WTC11 (cell line): ENCODE data around the gene ZFP36L1. TPM values are rescaled to one million over a fixed set of nuclear protein-coding genes. Genes with fewer than 3 reads are reported as not detected.
A peak's percentile ranks its signal among the peaks of the same experiment; 100 is the strongest.

Source experiments
- ATAC-seq: fragments of 200-7000 bp; cut with Tn5 transposase; 2 replicates; pipeline ENCODE4 v1.10.0; 2021; ENCODE audit warnings: mild to moderate bottlenecking, moderate library complexity
- CTCF ChIA-PET: fragments of 300-600 bp; sonication (Branson Sonifier 250); formaldehyde crosslinking; loops from one replicate; lab custom pipeline; 2021; ENCODE audit warnings: antibody characterized with exemption; lab: Charles Lee
- POLR2A ChIA-PET: fragments of 350-600 bp; sonication (Branson Sonifier 250); formaldehyde crosslinking; loops from one replicate; lab custom pipeline; 2021; ENCODE audit warnings: antibody characterized with exemption; lab: Charles Lee
- DNase-seq: peaks from one replicate; pipeline ENCODE4 v3.0.0; 2021; ENCODE audit warnings: low spot score
- H3K27ac Mint-ChIP-seq: 2 replicates; pipeline ENCODE4 v1.8.0; 2021; ENCODE audit warnings: mixed read lengths
- H3K27me3 Mint-ChIP-seq: 2 replicates; pipeline ENCODE4 v1.8.0; 2021; ENCODE audit warnings: low read depth, mild to moderate bottlenecking, moderate library complexity, mixed read lengths
- H3K36me3 Mint-ChIP-seq: 2 replicates; pipeline ENCODE4 v1.8.0; 2021; ENCODE audit warnings: mixed read lengths
- H3K4me1 Mint-ChIP-seq: 2 replicates; pipeline ENCODE4 v1.8.0; 2022; ENCODE audit warnings: mixed read lengths
- H3K4me3 Mint-ChIP-seq: 2 replicates; pipeline ENCODE4 v1.8.0; 2021; ENCODE audit warnings: mild to moderate bottlenecking, moderate library complexity, mixed read lengths
- H3K9me3 Mint-ChIP-seq: 2 replicates; pipeline ENCODE4 v1.8.0; 2021; ENCODE audit warnings: mixed read lengths
- CBFB ChIP-seq: sonication (generic); formaldehyde crosslinking; IDR thresholded peaks from 2 replicates; pipeline ENCODE4 v1.8.1; 2022; ENCODE audit warnings: mild to moderate bottlenecking, low read depth, missing genetic modification reagents
- ETV6 ChIP-seq: sonication (generic); formaldehyde crosslinking; IDR thresholded peaks from 2 replicates; pipeline ENCODE4 v1.8.1; 2022; ENCODE audit warnings: mild to moderate bottlenecking, missing genetic modification reagents
- GABPB1 ChIP-seq: sonication (generic); formaldehyde crosslinking; IDR thresholded peaks from 2 replicates; pipeline ENCODE4 v1.8.1; 2023; ENCODE audit warnings: mild to moderate bottlenecking, missing genetic modification reagents
- GRHL2 ChIP-seq: fragments of 250-450 bp; sonication (Bioruptor Pico); IDR thresholded peaks from 2 replicates; pipeline ENCODE4 v1.8.0; 2022; ENCODE audit warnings: mild to moderate bottlenecking, moderate library complexity; ENCODE audit not compliant: insufficient replicate concordance, severe bottlenecking
- HMGA2 ChIP-seq: fragments of 250-450 bp; sonication (Bioruptor Pico); IDR thresholded peaks from 2 replicates; pipeline ENCODE4 v1.4.0; 2021; ENCODE audit warnings: mild to moderate bottlenecking, moderate library complexity
- HMGXB4 ChIP-seq: sonication (generic); formaldehyde crosslinking; IDR thresholded peaks from 2 replicates; pipeline ENCODE4 v1.8.1; 2023; ENCODE audit warnings: mild to moderate bottlenecking, moderate library complexity, missing genetic modification reagents
- IRF2 ChIP-seq: sonication (generic); formaldehyde crosslinking; IDR thresholded peaks from 2 replicates; pipeline ENCODE4 v1.8.0; 2022; ENCODE audit warnings: low read depth, missing genetic modification reagents, borderline replicate concordance
- JUN ChIP-seq: sonication (generic); formaldehyde crosslinking; IDR thresholded peaks from 2 replicates; pipeline ENCODE4 v1.8.0; 2023; ENCODE audit warnings: mild to moderate bottlenecking, missing genetic modification reagents
- NR1H2 ChIP-seq: sonication (generic); formaldehyde crosslinking; IDR thresholded peaks from 2 replicates; pipeline ENCODE4 v1.9.0; 2021; ENCODE audit warnings: mild to moderate bottlenecking, moderate library complexity, missing genetic modification reagents
- NR3C1 ChIP-seq: sonication (generic); formaldehyde crosslinking; conservative IDR thresholded peaks from 2 replicates; pipeline ENCODE4 v1.8.1; 2023; ENCODE audit warnings: low read depth, mild to moderate bottlenecking, missing genetic modification reagents
- OVOL2 ChIP-seq: fragments of 250-450 bp; sonication (Bioruptor Pico); IDR thresholded peaks from 2 replicates; pipeline ENCODE4 v1.9.0; 2021; ENCODE audit warnings: mild to moderate bottlenecking, borderline replicate concordance
- PRDM15 ChIP-seq: sonication (generic); formaldehyde crosslinking; IDR thresholded peaks from 2 replicates; pipeline ENCODE4 v1.8.0; 2022; ENCODE audit warnings: missing genetic modification reagents
- SMAD3 ChIP-seq: sonication (generic); formaldehyde crosslinking; IDR thresholded peaks from 2 replicates; pipeline ENCODE4 v1.8.0; 2022; ENCODE audit warnings: missing genetic modification reagents, mild to moderate bottlenecking, borderline replicate concordance
- USF2 ChIP-seq: sonication (generic); formaldehyde crosslinking; IDR thresholded peaks from 2 replicates; pipeline ENCODE4 v1.8.1; 2023; ENCODE audit warnings: mild to moderate bottlenecking, missing genetic modification reagents, moderate library complexity
- ZBTB43 ChIP-seq: sonication (generic); formaldehyde crosslinking; IDR thresholded peaks from 2 replicates; pipeline ENCODE4 v1.8.1; 2023; ENCODE audit warnings: mild to moderate bottlenecking, missing genetic modification reagents
- ZNF138 ChIP-seq: sonication (generic); formaldehyde crosslinking; conservative IDR thresholded peaks from 2 replicates; pipeline ENCODE4 v1.8.1; 2022; ENCODE audit warnings: mild to moderate bottlenecking, moderate library complexity, missing genetic modification reagents
- ZNF219 ChIP-seq: sonication (generic); formaldehyde crosslinking; IDR thresholded peaks from 2 replicates; pipeline ENCODE4 v1.8.0; 2023; ENCODE audit warnings: missing genetic modification reagents, mild to moderate bottlenecking, borderline replicate concordance
- ZNF423 ChIP-seq: fragments of 250-450 bp; sonication (Bioruptor Pico); IDR thresholded peaks from 2 replicates; pipeline ENCODE4 v2.1.2; 2022; ENCODE audit warnings: mild to moderate bottlenecking, moderate library complexity
- total RNA-seq: library from RNA; stranded (reverse); gene quantifications from 3 replicates; pipeline ENCODE4 v1.2.3, GENCODE V29; 2021
- TF ChIP-seq, protein P1 (sequence below): fragments of 250-450 bp; sonication (Bioruptor Pico); IDR thresholded peaks from 2 replicates; pipeline ENCODE4 v1.9.0; 2021; ENCODE audit warnings: moderate library complexity, mild to moderate bottlenecking, inconsistent platforms, borderline replicate concordance
- TF ChIP-seq, protein P2 (sequence below): fragments of 250-450 bp; sonication (Bioruptor Pico); IDR thresholded peaks from 2 replicates; pipeline ENCODE4 v1.9.0; 2021; ENCODE audit warnings: mild to moderate bottlenecking

Gene ZFP36L1
- total RNA-seq, 1 experiment from 2014 or later, result 132 TPM

DNA sequence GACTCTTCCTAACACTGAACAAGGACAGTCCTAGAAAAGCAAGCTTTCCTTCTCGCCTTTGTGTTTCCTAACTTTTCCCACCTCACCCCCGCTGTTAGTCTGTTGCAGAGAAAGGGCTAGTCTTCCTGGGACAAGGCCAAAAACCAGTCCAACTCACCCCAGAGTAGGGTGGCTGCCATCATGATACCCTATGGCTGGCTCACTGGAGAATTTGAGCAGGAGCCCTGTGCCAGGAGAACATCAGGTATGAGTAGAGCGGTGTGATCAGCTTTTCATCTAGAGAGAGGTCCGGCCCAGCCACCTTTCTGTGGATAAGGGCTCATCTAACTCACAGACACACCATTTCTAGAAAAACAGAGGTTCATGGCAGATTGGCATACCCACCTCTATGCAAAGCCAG lies 16.7 kb upstream of the ZFP36L1 start:
- CTCF ChIA-PET, result interaction anchor here (1.1 kb wide), 2 partner anchors 16 to 47 kb away, joined by 3 read pairs; partner anchors contain the start of gene ZFP36L1
- POLR2A ChIA-PET, result interaction anchor here (1.4 kb wide), 1 partner anchor 17 kb away, joined by 5 read pairs; the partner anchor contains the start of gene ZFP36L1
- DNase-seq (no peak), ATAC-seq (no peak)
- H3K4me3 Mint-ChIP-seq, result no peak overlapping the region
- peaks cover 8% of the 10 kb centered on the region for H3K9me3 Mint-ChIP-seq
- H3K36me3 Mint-ChIP-seq, result peaks cover 6% of the 10 kb centered on the region
- TF ChIP-seq ZNF138 (CRISPR knock-in tag) (no peak), NR1H2 (CRISPR knock-in tag) (no peak), PRDM15 (CRISPR knock-in tag) (no peak), ZBTB43 (no peak), GRHL2 (no peak)
- TF ChIP-seq, protein P1, sequence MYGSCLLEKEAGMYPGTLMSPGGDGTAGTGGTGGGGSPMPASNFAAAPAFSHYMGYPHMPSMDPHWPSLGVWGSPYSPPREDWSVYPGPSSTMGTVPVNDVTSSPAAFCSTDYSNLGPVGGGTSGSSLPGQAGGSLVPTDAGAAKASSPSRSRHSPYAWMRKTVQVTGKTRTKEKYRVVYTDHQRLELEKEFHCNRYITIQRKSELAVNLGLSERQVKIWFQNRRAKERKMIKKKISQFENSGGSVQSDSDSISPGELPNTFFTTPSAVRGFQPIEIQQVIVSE (CRISPR knock-in tag), result no peak
- TF ChIP-seq, all 79 proteins: peak for 0
- Mint-ChIP-seq H3K4me1 (peaks cover 46% of the 10 kb centered on the region), H3K27me3 (no peaks in the 10 kb centered on the region), H3K27ac (no peak overlapping the region)

GRCh38 chr14:68808696-68809480 lies 16.0 kb upstream of the ZFP36L1 start:
- Mint-ChIP-seq H3K4me3 (no peak overlapping the region), H3K9me3 (peaks cover 13% of the 10 kb centered on the region), H3K27ac (no peak overlapping the region), H3K4me1 (peaks cover 39% of the 10 kb centered on the region), H3K36me3 (peaks cover 11% of the 10 kb centered on the region), H3K27me3 (no peaks in the 10 kb centered on the region)
- ATAC-seq (peak; percentile 38; the same call in 1 of the 2 replicates), DNase-seq (no peak)
- POLR2A ChIA-PET, result interaction anchor here (1.4 kb wide), 1 partner anchor 16 kb away, joined by 5 read pairs; the partner anchor contains the start of gene ZFP36L1
- CTCF ChIA-PET, result interaction anchor here (1.1 kb wide), 1 partner anchor 16 kb away, joined by 3 read pairs; the partner anchor contains the start of gene ZFP36L1
- no peak for TF ChIP-seq GRHL2
- TF ChIP-seq ETV6 (CRISPR knock-in tag), result no peak
- TF ChIP-seq, protein P2, sequence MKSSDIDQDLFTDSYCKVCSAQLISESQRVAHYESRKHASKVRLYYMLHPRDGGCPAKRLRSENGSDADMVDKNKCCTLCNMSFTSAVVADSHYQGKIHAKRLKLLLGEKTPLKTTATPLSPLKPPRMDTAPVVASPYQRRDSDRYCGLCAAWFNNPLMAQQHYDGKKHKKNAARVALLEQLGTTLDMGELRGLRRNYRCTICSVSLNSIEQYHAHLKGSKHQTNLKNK (CRISPR knock-in tag), result no peak
- no peak for TF ChIP-seq SMAD3 (CRISPR knock-in tag)
- no peak for TF ChIP-seq NR3C1 (CRISPR knock-in tag)
- no peak for TF ChIP-seq ZNF423 (CRISPR knock-in tag)
- no peak for TF ChIP-seq HMGXB4 (CRISPR knock-in tag)
- TF ChIP-seq OVOL2 (CRISPR knock-in tag), result no peak
- no peak for TF ChIP-seq JUN (CRISPR knock-in tag)
- TF ChIP-seq CBFB (CRISPR knock-in tag), result no peak
- TF ChIP-seq GABPB1 (CRISPR knock-in tag), result no peak
- no peak for TF ChIP-seq ZNF219 (CRISPR knock-in tag)
- no peak for TF ChIP-seq IRF2 (CRISPR knock-in tag)
- TF ChIP-seq HMGA2 (CRISPR knock-in tag), result no peak
- TF ChIP-seq USF2 (CRISPR knock-in tag), result no peak
